ENCODE results near the gene HNRNPC. TPM values are rescaled to one million over a fixed set of nuclear protein-coding genes. Genes with fewer than 3 reads are reported as not detected.

The HNRNPC gene
- total RNA-seq, 1 experiment from 2014 or later = 843 TPM

DNA sequence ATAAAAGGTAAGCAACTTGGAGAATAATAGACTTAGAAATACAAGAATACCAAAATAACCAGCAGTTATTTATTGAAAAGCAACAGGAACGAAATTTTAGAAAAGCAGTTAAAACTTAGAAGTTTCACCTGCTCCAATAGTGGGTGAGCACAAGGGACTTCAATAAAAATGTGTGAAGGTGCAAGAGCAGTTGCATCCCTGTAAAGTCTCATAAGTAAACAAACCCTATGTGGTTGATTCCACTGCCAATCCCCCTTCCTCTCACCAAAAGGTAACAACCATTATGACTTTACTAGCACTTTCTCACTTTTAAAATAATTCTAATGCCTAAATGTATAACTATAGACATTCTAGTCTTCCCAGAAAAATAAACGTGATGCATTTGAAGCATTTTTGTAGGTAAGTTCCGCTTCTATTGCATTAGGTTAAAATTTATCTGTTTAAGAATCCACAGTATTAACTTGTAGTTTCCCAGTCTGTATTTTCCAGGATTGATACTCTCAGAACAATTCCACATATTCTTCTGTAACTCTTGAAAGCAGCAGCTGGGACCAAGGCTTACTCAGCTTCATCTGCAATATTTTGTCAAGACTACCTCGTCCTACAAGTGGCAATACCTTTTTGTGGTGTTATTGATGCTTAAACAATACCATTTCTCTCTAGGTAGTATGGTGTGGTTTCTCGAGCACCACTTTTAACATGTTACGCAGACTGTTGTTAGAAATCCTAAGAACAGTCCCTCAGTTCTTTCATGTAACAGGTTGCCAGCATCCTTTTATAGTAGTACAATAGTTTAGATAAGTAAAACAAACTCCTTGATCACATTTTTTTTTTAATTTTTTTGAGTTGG is 32.1 kb downstream of the HNRNPC start:
- Histone ChIP-seq H3K27ac (ENCODE audit: low read depth, low read length) (no peak overlapping the region), H3K79me2 (ENCODE audit: insufficient read depth, low read length) (peaks cover 100% of the 10 kb centered on the region), H3K4me3 (replicated peaks in 1 of 2; ENCODE audit: low read depth in 1 of 2, low read length in 2 of 2) (no peak overlapping the region), H3K36me3 (ENCODE audit: control insufficient read depth in 1 of 2, insufficient read depth in 2 of 2, low read length in 2 of 2) (peaks cover 62 to 72% of the 10 kb centered on the region in 2 experiments), H2AFZ (ENCODE audit: low read depth, low read length, poor library complexity, severe bottlenecking) (no peak overlapping the region), H3K9ac (ENCODE audit: low read length) (no peak overlapping the region), H3K27me3 (ENCODE audit: insufficient read depth, low read length) (no peaks in the 10 kb centered on the region), H3K9me3 (ENCODE audit: control insufficient read depth in 1 of 2, insufficient read depth in 1 of 2, low read depth in 1 of 2, low read length in 2 of 2) (no peaks in the 10 kb centered on the region), H3K4me2 (ENCODE audit: low read length) (no peak overlapping the region), H3K4me1 (ENCODE audit: control insufficient read depth in 1 of 2, insufficient read depth in 2 of 2, low read length in 2 of 2) (no peaks in the 10 kb centered on the region), H3K9me2 (ENCODE audit: insufficient read depth) (no peaks in the 10 kb centered on the region), H4K20me1 (ENCODE audit: insufficient read depth) (peaks cover 93% of the 10 kb centered on the region)
- ATAC-seq (no peak), DNase-seq (ENCODE audit: low read depth, low spot score) (no peak)
- 0 out of 2 replicates have a peak, but pooled peaks have one; percentile 5 for TF ChIP-seq SIN3A (IDR thresholded peaks at IDR 0.05; ENCODE audit: low read depth)
- TF ChIP-seq EZH2 (IDR thresholded peaks at IDR 0.05) = no peak
- BruUV-seq (replicated peaks) = no TSS peak
- ChIA-PET CTCF (no interaction called here), RAD21 (ENCODE audit: low non-redundant PET in 1 of 2, low total read pairs in 2 of 2, uncharacterized antibody in 2 of 2, unreplicated experiment in 2 of 2) (no interaction called here), POLR2A (no interaction called here)
- intact Hi-C loops (cut with micrococcal nuclease) = loop anchor here (10.0 kb wide), 1 partner anchor 128 kb away; no protein-coding TSS in a partner anchor

DNA sequence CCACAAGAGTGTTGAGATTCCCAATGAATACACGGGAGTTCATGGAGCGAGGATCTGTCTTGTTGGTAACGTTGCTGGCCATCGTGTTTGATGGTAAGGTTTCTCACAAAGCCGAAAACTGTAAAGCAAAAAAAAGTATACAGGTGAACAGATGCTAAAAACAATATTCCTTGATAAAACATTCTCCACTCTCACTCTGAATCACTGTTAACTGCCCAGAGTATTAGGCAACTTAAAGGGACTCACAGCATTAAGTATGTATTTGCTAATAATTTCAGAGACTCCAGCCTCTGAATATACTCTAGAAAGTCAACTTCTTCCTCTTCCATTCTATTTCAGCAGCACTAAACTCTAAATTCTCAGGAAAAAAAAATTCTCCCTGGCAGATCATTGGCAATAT is 35.1 kb downstream of the HNRNPC start:
- POLR2A ChIA-PET = no interaction called here
- no TSS peak for BruUV-seq (replicated peaks)
- no peak overlapping the region for H3K27ac ChIP-seq (ENCODE audit: low read depth, low read length)
- TF ChIP-seq CEBPB (IDR thresholded peaks at IDR 0.05; ENCODE audit: low read depth) = no peak
- no peak for TF ChIP-seq EGR1 (IDR thresholded peaks at IDR 0.05; ENCODE audit: low read depth)
- TF ChIP-seq SP1 (IDR thresholded peaks at IDR 0.05; ENCODE audit: low read depth) = no peak
- TF ChIP-seq EZH2 (IDR thresholded peaks at IDR 0.05) = no peak
- TF ChIP-seq, protein P1, sequence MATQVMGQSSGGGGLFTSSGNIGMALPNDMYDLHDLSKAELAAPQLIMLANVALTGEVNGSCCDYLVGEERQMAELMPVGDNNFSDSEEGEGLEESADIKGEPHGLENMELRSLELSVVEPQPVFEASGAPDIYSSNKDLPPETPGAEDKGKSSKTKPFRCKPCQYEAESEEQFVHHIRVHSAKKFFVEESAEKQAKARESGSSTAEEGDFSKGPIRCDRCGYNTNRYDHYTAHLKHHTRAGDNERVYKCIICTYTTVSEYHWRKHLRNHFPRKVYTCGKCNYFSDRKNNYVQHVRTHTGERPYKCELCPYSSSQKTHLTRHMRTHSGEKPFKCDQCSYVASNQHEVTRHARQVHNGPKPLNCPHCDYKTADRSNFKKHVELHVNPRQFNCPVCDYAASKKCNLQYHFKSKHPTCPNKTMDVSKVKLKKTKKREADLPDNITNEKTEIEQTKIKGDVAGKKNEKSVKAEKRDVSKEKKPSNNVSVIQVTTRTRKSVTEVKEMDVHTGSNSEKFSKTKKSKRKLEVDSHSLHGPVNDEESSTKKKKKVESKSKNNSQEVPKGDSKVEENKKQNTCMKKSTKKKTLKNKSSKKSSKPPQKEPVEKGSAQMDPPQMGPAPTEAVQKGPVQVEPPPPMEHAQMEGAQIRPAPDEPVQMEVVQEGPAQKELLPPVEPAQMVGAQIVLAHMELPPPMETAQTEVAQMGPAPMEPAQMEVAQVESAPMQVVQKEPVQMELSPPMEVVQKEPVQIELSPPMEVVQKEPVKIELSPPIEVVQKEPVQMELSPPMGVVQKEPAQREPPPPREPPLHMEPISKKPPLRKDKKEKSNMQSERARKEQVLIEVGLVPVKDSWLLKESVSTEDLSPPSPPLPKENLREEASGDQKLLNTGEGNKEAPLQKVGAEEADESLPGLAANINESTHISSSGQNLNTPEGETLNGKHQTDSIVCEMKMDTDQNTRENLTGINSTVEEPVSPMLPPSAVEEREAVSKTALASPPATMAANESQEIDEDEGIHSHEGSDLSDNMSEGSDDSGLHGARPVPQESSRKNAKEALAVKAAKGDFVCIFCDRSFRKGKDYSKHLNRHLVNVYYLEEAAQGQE (IDR thresholded peaks at IDR 0.05; ENCODE audit: low read depth) = no peak
- TF ChIP-seq, protein P2, sequence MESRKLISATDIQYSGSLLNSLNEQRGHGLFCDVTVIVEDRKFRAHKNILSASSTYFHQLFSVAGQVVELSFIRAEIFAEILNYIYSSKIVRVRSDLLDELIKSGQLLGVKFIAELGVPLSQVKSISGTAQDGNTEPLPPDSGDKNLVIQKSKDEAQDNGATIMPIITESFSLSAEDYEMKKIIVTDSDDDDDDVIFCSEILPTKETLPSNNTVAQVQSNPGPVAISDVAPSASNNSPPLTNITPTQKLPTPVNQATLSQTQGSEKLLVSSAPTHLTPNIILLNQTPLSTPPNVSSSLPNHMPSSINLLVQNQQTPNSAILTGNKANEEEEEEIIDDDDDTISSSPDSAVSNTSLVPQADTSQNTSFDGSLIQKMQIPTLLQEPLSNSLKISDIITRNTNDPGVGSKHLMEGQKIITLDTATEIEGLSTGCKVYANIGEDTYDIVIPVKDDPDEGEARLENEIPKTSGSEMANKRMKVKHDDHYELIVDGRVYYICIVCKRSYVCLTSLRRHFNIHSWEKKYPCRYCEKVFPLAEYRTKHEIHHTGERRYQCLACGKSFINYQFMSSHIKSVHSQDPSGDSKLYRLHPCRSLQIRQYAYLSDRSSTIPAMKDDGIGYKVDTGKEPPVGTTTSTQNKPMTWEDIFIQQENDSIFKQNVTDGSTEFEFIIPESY (IDR thresholded peaks at IDR 0.05; ENCODE audit: extremely low read depth, insufficient replicate concordance, low read length) = no peak
- no peak for TF ChIP-seq EZH2phosphoT487 (IDR thresholded peaks at IDR 0.05; ENCODE audit: borderline replicate concordance)
- no peak for TF ChIP-seq ZNF274 (IDR thresholded peaks at IDR 0.05; ENCODE audit: low read depth, low read length)
- TF ChIP-seq, protein P3, sequence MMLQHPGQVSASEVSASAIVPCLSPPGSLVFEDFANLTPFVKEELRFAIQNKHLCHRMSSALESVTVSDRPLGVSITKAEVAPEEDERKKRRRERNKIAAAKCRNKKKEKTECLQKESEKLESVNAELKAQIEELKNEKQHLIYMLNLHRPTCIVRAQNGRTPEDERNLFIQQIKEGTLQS (IDR thresholded peaks at IDR 0.05) = no peak
- TF ChIP-seq ZFX (IDR thresholded peaks at IDR 0.05) = no peak
- TF ChIP-seq JUND (IDR thresholded peaks at IDR 0.05) = no peak

More for the DNA sequence above, 35.1 kb downstream of the HNRNPC start:
- Histone ChIP-seq H3K9me2 (ENCODE audit: insufficient read depth) (no peaks in the 10 kb centered on the region), H3K9me3 (ENCODE audit: control insufficient read depth in 1 of 2, insufficient read depth in 1 of 2, low read depth in 1 of 2, low read length in 2 of 2) (no peaks in the 10 kb centered on the region), H2AFZ (ENCODE audit: low read depth, low read length, poor library complexity, severe bottlenecking) (no peak overlapping the region), H3K4me2 (ENCODE audit: low read length) (no peak overlapping the region), H3K79me2 (ENCODE audit: insufficient read depth, low read length) (peaks cover 100% of the 10 kb centered on the region), H3K4me1 (ENCODE audit: control insufficient read depth in 1 of 2, insufficient read depth in 2 of 2, low read length in 2 of 2) (no peaks in the 10 kb centered on the region), H3K9ac (ENCODE audit: low read length) (no peak overlapping the region), H3K27me3 (ENCODE audit: insufficient read depth, low read length) (no peaks in the 10 kb centered on the region), H3K4me3 (replicated peaks in 1 of 2; ENCODE audit: low read depth in 1 of 2, low read length in 2 of 2) (no peak overlapping the region), H4K20me1 (ENCODE audit: insufficient read depth) (peaks cover 90% of the 10 kb centered on the region), H3K36me3 (ENCODE audit: control insufficient read depth in 1 of 2, insufficient read depth in 2 of 2, low read length in 2 of 2) (peaks cover 74 to 82% of the 10 kb centered on the region in 2 experiments)
- RAD21 ChIA-PET (ENCODE audit: low non-redundant PET in 1 of 2, low total read pairs in 2 of 2, uncharacterized antibody in 2 of 2, unreplicated experiment in 2 of 2) = no interaction called here
- DNase-seq (ENCODE audit: low read depth, low spot score) (no peak), ATAC-seq (no peak)
- CTCF ChIA-PET = no interaction called here
- intact Hi-C loops (cut with micrococcal nuclease) = loop anchor here (5.0 to 10.0 kb wide), 2 partner anchors 131 to 168 kb away; no protein-coding TSS in a partner anchor

All from HCT116 (cell line).